Trophoblast cell (in vitro differentiated cells and primary cell): Measurements from ENCODE around the gene TBL3.
A peak's percentile ranks its signal among the peaks of the same experiment; 100 is the strongest.

Experiments
- DNase-seq, 2 donors: peaks; one replicate each; pipeline ENCODE4 v3.0.0-alpha.2; 2016
- H2AFZ ChIP-seq: 2 replicates; pipeline ENCODE4 v1.6.1; 2013; ENCODE audit warnings: low read length, moderate library complexity, mild to moderate bottlenecking; ENCODE audit not compliant: insufficient read depth, poor library complexity
- H2AK5ac ChIP-seq: 2 replicates; pipeline ENCODE4 v1.6.1; 2013; ENCODE audit warnings: mild to moderate bottlenecking, low read length
- H2BK120ac ChIP-seq: 2 replicates; pipeline ENCODE4 v1.6.1; 2013; ENCODE audit warnings: low read length, mild to moderate bottlenecking, moderate library complexity; ENCODE audit not compliant: insufficient read depth, poor library complexity
- H2BK12ac ChIP-seq: 2 replicates; pipeline ENCODE4 v1.6.1; 2013; ENCODE audit warnings: mild to moderate bottlenecking, low read length, moderate library complexity
- H2BK5ac ChIP-seq: 2 replicates; pipeline ENCODE4 v1.6.1; 2013; ENCODE audit warnings: low read length, low read depth, moderate library complexity, mild to moderate bottlenecking; ENCODE audit not compliant: poor library complexity
- H3K14ac ChIP-seq: 2 replicates; pipeline ENCODE4 v1.6.1; 2013; ENCODE audit warnings: mild to moderate bottlenecking, low read length
- H3K18ac ChIP-seq: 2 replicates; pipeline ENCODE4 v1.6.1; 2013; ENCODE audit warnings: mild to moderate bottlenecking, low read length
- H3K23ac ChIP-seq: 2 replicates; pipeline ENCODE4 v1.6.1; 2013; ENCODE audit warnings: low read length
- H3K27ac ChIP-seq: 2 replicates; pipeline ENCODE4 v1.5.1; 2013; ENCODE audit warnings: low read depth, mild to moderate bottlenecking, inconsistent platforms, low read length, moderate library complexity
- H3K27me3 ChIP-seq: 2 replicates; pipeline ENCODE4 v1.6.1; 2013; ENCODE audit warnings: inconsistent platforms, mild to moderate bottlenecking, low read length, moderate library complexity; ENCODE audit not compliant: insufficient read depth
- H3K36me3 ChIP-seq, 2 experiments: 1 replicate in 1 of 2; 2 replicates in 1 of 2; pipeline ENCODE4 v1.6.1; 2013; ENCODE audit warnings: low read length in 2 of 2, mild to moderate bottlenecking in 2 of 2, moderate library complexity in 1 of 2; ENCODE audit not compliant: insufficient read depth in 2 of 2, control insufficient read depth in 1 of 2
- H3K4ac ChIP-seq: 2 replicates; pipeline ENCODE4 v1.6.1; 2013; ENCODE audit warnings: low read depth, mild to moderate bottlenecking, low read length, moderate library complexity
- H3K4me1 ChIP-seq, 2 experiments: 1 replicate in 1 of 2; 2 replicates in 1 of 2; pipeline ENCODE4 v1.6.1; 2013; ENCODE audit warnings: low read length in 2 of 2, mild to moderate bottlenecking in 2 of 2, moderate library complexity in 1 of 2; ENCODE audit not compliant: insufficient read depth in 2 of 2, control insufficient read depth in 1 of 2
- H3K4me2 ChIP-seq: 2 replicates; pipeline ENCODE4 v1.6.1; 2013; ENCODE audit warnings: inconsistent platforms, mild to moderate bottlenecking, low read length, moderate library complexity
- H3K4me3 ChIP-seq: 2 replicates; pipeline ENCODE4 v1.5.1; 2013; ENCODE audit warnings: mild to moderate bottlenecking, low read depth, low read length, inconsistent platforms
- H3K79me1 ChIP-seq: one replicate; pipeline ENCODE4 v1.6.1; 2013; ENCODE audit warnings: low read length
- H3K79me2 ChIP-seq: 2 replicates; pipeline ENCODE4 v1.6.1; 2013; ENCODE audit warnings: low read length, mild to moderate bottlenecking; ENCODE audit not compliant: control insufficient read depth, insufficient read depth, poor library complexity
- H3K9ac ChIP-seq: 2 replicates; pipeline ENCODE4 v1.6.1; 2013; ENCODE audit warnings: mild to moderate bottlenecking, low read length
- H3K9me3 ChIP-seq: 2 replicates; pipeline ENCODE4 v1.6.1; 2013; ENCODE audit warnings: low read depth, mild to moderate bottlenecking, control low read depth, inconsistent platforms, low read length; ENCODE audit not compliant: insufficient read depth
- H4K12ac ChIP-seq: 2 replicates; pipeline ENCODE4 v1.6.1; 2013; ENCODE audit warnings: low read depth, mild to moderate bottlenecking, low read length, moderate library complexity
- H4K8ac ChIP-seq: 2 replicates; pipeline ENCODE4 v1.6.1; 2013; ENCODE audit warnings: low read depth, mild to moderate bottlenecking, low read length, moderate library complexity
- H4K91ac ChIP-seq: one replicate; pipeline ENCODE4 v1.6.1; 2013; ENCODE audit warnings: low read depth, mild to moderate bottlenecking, low read length, moderate library complexity
- WGBS: extraction: QIAGEN DNeasy Blood & Tissue Kit; methylation state at CpG from one replicate; pipeline ENCODE4 v1.1.7; 2013; ENCODE audit warnings: missing lambda C conversion rate; ENCODE audit not compliant: insufficient read length, insufficient coverage; ENCODE audit errors: extremely low coverage; 5-methylcytosine and 5-hydroxymethylcytosine counted together

TBL3 gene

GRCh38 chr16:1990351-1991134, 18.7 kb downstream of the TBL3 start:
- H3K4ac ChIP-seq = no peak overlapping the region
- H3K9me3 ChIP-seq = peaks cover 19% of the 10 kb centered on the region
- peak overlapping the region; percentile 13 for H2AK5ac ChIP-seq
- H3K79me1 ChIP-seq = peaks cover 5% of the 10 kb centered on the region
- H3K4me2 ChIP-seq = peak overlapping the region; percentile 63
- no CpG with 5 or more reads among the region's 50 CpGs for WGBS
- peaks cover 16 to 17% of the 10 kb centered on the region in 2 experiments for H3K36me3 ChIP-seq
- no peak overlapping the region for H3K23ac ChIP-seq
- H4K12ac ChIP-seq = peak overlapping the region; percentile 23
- peak overlapping the region; percentile 5 for H2BK12ac ChIP-seq
- no peak overlapping the region for H3K27ac ChIP-seq
- H3K4me1 ChIP-seq = peaks cover 9 to 19% of the 10 kb centered on the region in 2 experiments
- H3K18ac ChIP-seq = peak overlapping the region; percentile 9
- peak overlapping the region; percentile 3 for H2AFZ ChIP-seq
- peak overlapping the region; percentile 23 for H3K4me3 ChIP-seq
- H2BK120ac ChIP-seq = peak overlapping the region; percentile 25
- H4K8ac ChIP-seq = peak overlapping the region; percentile 44
- no peaks in the 10 kb centered on the region for H3K79me2 ChIP-seq
- peaks cover 33% of the 10 kb centered on the region for H3K27me3 ChIP-seq
- no peak overlapping the region for H2BK5ac ChIP-seq
- H3K9ac ChIP-seq = no peak overlapping the region
- peak overlapping the region; percentile 16 for H3K14ac ChIP-seq
- DNase-seq = peak; percentile 38 to 54
- peak overlapping the region; percentile 15 for H4K91ac ChIP-seq

- H2AK5ac ChIP-seq = no peak overlapping the region
- no peak overlapping the region for H2BK12ac ChIP-seq
- no CpG with 5 or more reads among the region's 18 CpGs for WGBS
- peaks cover 9 to 18% of the 10 kb centered on the region in 2 experiments for H3K4me1 ChIP-seq
- no peak overlapping the region for H2BK120ac ChIP-seq
- no peak overlapping the region for H4K12ac ChIP-seq
- H3K79me2 ChIP-seq = no peaks in the 10 kb centered on the region
- H3K27me3 ChIP-seq = peaks cover 33% of the 10 kb centered on the region
- H3K23ac ChIP-seq = no peak overlapping the region
- no peak overlapping the region for H3K18ac ChIP-seq
- H3K4me2 ChIP-seq = peak overlapping the region; percentile 17
- H3K79me1 ChIP-seq = peaks cover 5% of the 10 kb centered on the region
- no peak overlapping the region for H2BK5ac ChIP-seq
- no peak overlapping the region for H3K4ac ChIP-seq
- H3K9ac ChIP-seq = no peak overlapping the region
- no peak for DNase-seq
- H3K14ac ChIP-seq = no peak overlapping the region
- no peak overlapping the region for H4K8ac ChIP-seq
- H3K36me3 ChIP-seq = peaks cover 10 to 11% of the 10 kb centered on the region in 2 experiments
- no peak overlapping the region for H3K27ac ChIP-seq
- H3K4me3 ChIP-seq = no peak overlapping the region
- peaks cover 19% of the 10 kb centered on the region for H3K9me3 ChIP-seq
- no peak overlapping the region for H2AFZ ChIP-seq
- H4K91ac ChIP-seq = no peak overlapping the region
Measured at GRCh38 chr16:1991135-1991551, 19.3 kb downstream of the TBL3 start.

DNA sequence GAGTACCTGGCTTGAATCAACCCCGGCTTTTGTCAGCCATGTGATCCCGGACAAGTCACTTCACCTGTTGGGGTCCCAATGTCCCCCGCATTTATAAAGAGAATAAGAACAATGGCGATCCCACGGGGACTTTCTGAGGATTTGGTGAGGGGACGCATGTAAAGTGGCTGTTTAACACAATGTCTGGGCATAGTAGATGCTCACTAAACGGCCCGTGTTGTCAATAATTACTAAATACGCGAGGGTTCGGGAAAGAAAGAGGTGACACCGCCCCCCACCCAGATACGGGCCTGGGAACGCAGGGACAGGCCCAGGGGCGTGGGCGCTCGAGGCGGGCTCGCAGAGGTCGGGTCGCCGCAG, 19.7 kb downstream of the TBL3 start:
- Histone ChIP-seq H3K27me3 (peaks cover 33% of the 10 kb centered on the region), H2BK120ac (no peak overlapping the region)

GRCh38 chr16:1991948-1992703, 20.3 kb downstream of the TBL3 start:
- H2BK120ac ChIP-seq = no peak overlapping the region
- H3K4me3 ChIP-seq = peak overlapping the region; percentile 42
- no peaks in the 10 kb centered on the region for H3K79me2 ChIP-seq
- H2AK5ac ChIP-seq = no peak overlapping the region
- no CpG with 5 or more reads among the region's 96 CpGs for WGBS
- H3K18ac ChIP-seq = peak overlapping the region; percentile 78
- no peak overlapping the region for H2BK5ac ChIP-seq
- H3K9ac ChIP-seq = no peak overlapping the region
- no peak overlapping the region for H3K4ac ChIP-seq
- peak; percentile 86 to 92 for DNase-seq
- peak overlapping the region; percentile 53 for H3K14ac ChIP-seq
- H4K8ac ChIP-seq = peak overlapping the region; percentile 87
- peaks cover 19% of the 10 kb centered on the region for H3K9me3 ChIP-seq
- H3K4me2 ChIP-seq = peak overlapping the region; percentile 42
- H3K36me3 ChIP-seq = peaks cover 5 to 6% of the 10 kb centered on the region in 2 experiments
- no peak overlapping the region for H3K23ac ChIP-seq
- no peak overlapping the region for H3K27ac ChIP-seq
- peak overlapping the region; percentile 89 for H2AFZ ChIP-seq
- H4K12ac ChIP-seq = peak overlapping the region; percentile 34
- peak overlapping the region; percentile 56 for H4K91ac ChIP-seq
- peak overlapping the region; percentile 25 for H2BK12ac ChIP-seq
- H3K4me1 ChIP-seq = peaks cover 9 to 18% of the 10 kb centered on the region in 2 experiments
- H3K79me1 ChIP-seq = peaks cover 5% of the 10 kb centered on the region
- peaks cover 33% of the 10 kb centered on the region for H3K27me3 ChIP-seq

More for the DNA sequence above, 19.7 kb downstream of the TBL3 start:
- peak overlapping the region; percentile 78 for H3K18ac ChIP-seq
- no CpG with 5 or more reads among the region's 22 CpGs for WGBS
- H4K12ac ChIP-seq = no peak overlapping the region
- no peak overlapping the region for H3K27ac ChIP-seq
- H4K8ac ChIP-seq = peak overlapping the region; percentile 87
- H3K4me1 ChIP-seq = peaks cover 9 to 18% of the 10 kb centered on the region in 2 experiments
- peak overlapping the region; percentile 40 for H3K4me2 ChIP-seq
- peak overlapping the region; percentile 42 for H3K4me3 ChIP-seq
- H3K23ac ChIP-seq = no peak overlapping the region
- peak overlapping the region; percentile 56 for H4K91ac ChIP-seq
- H2AFZ ChIP-seq = peak overlapping the region; percentile 89
- no peak overlapping the region for H2BK5ac ChIP-seq
- H3K79me1 ChIP-seq = peaks cover 5% of the 10 kb centered on the region
- peak overlapping the region; percentile 53 for H3K14ac ChIP-seq
- no peak overlapping the region for H2AK5ac ChIP-seq
- H2BK12ac ChIP-seq = peak overlapping the region; percentile 25
- H3K9ac ChIP-seq = no peak overlapping the region
- H3K4ac ChIP-seq = no peak overlapping the region
- no peaks in the 10 kb centered on the region for H3K79me2 ChIP-seq
- DNase-seq = no peak
- peaks cover 19% of the 10 kb centered on the region for H3K9me3 ChIP-seq
- peaks cover 6 to 7% of the 10 kb centered on the region in 2 experiments for H3K36me3 ChIP-seq
